ENCODE results near the gene KLRC1. TPM values are rescaled to one million over a fixed set of nuclear protein-coding genes. Genes with fewer than 3 reads are reported as not detected.

The KLRC1 gene
- 1 to 10 TPM in 1 of 2 donors, under 1 TPM in 1; 0.49 to 2.5 TPM for total RNA-seq
- polyA plus RNA-seq = 1 to 10 TPM; 1.1 to 1.3 TPM
- long read RNA-seq, donor 1, partial matches to known transcripts = 0 of 1 reads
- long read RNA-seq, donor 1, other reads (novel, unspliced or antisense) = 0 of 1 reads
- long read RNA-seq, donor 2 = 0 reads
- long read RNA-seq, donor 3 = 0 reads
- long read RNA-seq, donor 4 = 0 reads
- long read RNA-seq, donor 5 = 0 reads

DNA sequence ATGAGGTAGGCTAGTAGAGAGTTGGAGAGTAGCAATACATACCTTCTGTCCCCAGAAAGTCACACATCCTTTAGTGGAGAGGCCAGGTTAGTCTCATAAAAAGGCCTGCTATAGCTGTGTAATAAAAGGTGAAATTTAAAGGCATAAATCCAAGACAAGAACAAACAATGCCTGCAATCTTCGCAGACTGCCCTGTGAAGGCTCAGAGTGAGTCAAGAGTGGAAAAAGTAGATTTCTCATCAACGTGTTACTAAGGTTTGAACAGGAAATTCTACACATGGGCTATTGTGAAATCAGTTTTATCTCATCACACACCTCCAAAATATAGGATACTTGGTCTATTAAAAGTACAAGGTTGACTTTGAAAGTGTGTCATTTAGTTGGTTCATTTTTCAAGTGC lies at the start of gene KLRC1:
Gene KLRC1 (minus strand): TSS at position 222 of the 400 bp plus-strand sequence. CDS start 2,221 bp downstream, outside the sequence.
- WGBS, 2 donors = 43 to 48% methylated on average over 2 of the region's 2 CpGs
- no peak for ATAC-seq (ENCODE audit: insufficient read depth, low FRiP score)

DNA sequence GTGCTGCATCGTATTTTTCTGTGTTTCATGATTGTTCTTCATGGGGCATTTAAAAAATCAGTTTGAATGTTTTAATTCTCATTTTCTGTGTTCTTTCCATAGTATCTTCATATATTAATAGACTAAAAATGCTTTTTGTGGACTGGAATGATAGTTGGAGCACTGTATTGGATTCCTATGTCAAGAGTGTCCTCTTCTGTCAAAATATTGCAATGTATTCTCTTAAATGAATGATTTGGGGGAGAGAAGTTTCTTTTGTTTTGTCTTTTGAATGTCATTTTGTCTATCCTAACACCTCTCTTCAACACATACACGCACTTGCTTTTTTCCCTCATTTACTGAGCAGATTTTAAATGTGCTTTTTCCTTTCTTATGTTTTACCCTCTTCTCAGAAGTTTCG lies 47.9 kb upstream of the KLRC1 start:
- Histone ChIP-seq H3K27me3 (ENCODE audit: control insufficient read depth in 3 of 3, insufficient read depth in 3 of 3, low read length in 2 of 3) (no peaks in the 10 kb centered on the region), H3K4me1 (ENCODE audit: control insufficient read depth in 5 of 5, insufficient read depth in 5 of 5, low read length in 5 of 5) (no peaks in the 10 kb centered on the region), H3K27ac (ENCODE audit: low read depth in 1 of 2, low read length in 1 of 2) (no peak overlapping the region), H3K9ac (ENCODE audit: insufficient read depth in 1 of 2, low read length in 2 of 2) (no peak overlapping the region), H3K9me3 (ENCODE audit: control insufficient read depth in 4 of 4, insufficient read depth in 3 of 4, low read length in 3 of 4) (peaks cover 0 to 3% (median 0%) of the 10 kb centered on the region in 4 donors), H3K4me3 (no peak overlapping the region), H3K36me3 (ENCODE audit: control insufficient read depth in 4 of 4, insufficient read depth in 4 of 4, low read length in 4 of 4) (no peaks in the 10 kb centered on the region)
- TF ChIP-seq, protein P1, sequence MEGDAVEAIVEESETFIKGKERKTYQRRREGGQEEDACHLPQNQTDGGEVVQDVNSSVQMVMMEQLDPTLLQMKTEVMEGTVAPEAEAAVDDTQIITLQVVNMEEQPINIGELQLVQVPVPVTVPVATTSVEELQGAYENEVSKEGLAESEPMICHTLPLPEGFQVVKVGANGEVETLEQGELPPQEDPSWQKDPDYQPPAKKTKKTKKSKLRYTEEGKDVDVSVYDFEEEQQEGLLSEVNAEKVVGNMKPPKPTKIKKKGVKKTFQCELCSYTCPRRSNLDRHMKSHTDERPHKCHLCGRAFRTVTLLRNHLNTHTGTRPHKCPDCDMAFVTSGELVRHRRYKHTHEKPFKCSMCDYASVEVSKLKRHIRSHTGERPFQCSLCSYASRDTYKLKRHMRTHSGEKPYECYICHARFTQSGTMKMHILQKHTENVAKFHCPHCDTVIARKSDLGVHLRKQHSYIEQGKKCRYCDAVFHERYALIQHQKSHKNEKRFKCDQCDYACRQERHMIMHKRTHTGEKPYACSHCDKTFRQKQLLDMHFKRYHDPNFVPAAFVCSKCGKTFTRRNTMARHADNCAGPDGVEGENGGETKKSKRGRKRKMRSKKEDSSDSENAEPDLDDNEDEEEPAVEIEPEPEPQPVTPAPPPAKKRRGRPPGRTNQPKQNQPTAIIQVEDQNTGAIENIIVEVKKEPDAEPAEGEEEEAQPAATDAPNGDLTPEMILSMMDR (IDR thresholded peaks at IDR 0.05; ENCODE audit: control extremely low read depth, extremely low read depth) = peak; percentile 0
- WGBS, 2 donors = 47 to 64% methylated on average over 3 of the region's 3 CpGs
- ATAC-seq (ENCODE audit: insufficient read depth, low FRiP score) = no peak
- DNase-seq = peak in 2 of 3 donors; percentile 11 to 22

More for the DNA sequence above, at the start of gene KLRC1:
- H3K9ac ChIP-seq (ENCODE audit: insufficient read depth in 1 of 2, low read length in 2 of 2) = no peak within 1 kb of the TSS
- no peaks in the 10 kb centered on the region for H3K27me3 ChIP-seq (ENCODE audit: control insufficient read depth in 3 of 3, insufficient read depth in 3 of 3, low read length in 2 of 3)
- H3K27ac ChIP-seq (ENCODE audit: low read depth in 1 of 2, low read length in 1 of 2) = no peak within 1 kb of the TSS
- no peaks in the 10 kb centered on the region for H3K36me3 ChIP-seq (ENCODE audit: control insufficient read depth in 4 of 4, insufficient read depth in 4 of 4, low read length in 4 of 4)
- TF ChIP-seq, protein P1 (IDR thresholded peaks at IDR 0.05; ENCODE audit: control extremely low read depth, extremely low read depth) = no peak
- no peak within 1 kb of the TSS for H3K4me3 ChIP-seq
- no peak for DNase-seq
- H3K4me1 ChIP-seq (ENCODE audit: control insufficient read depth in 5 of 5, insufficient read depth in 5 of 5, low read length in 5 of 5) = no peaks in the 10 kb centered on the region
- peaks cover 0 to 9% (median 2%) of the 10 kb centered on the region in 4 donors for H3K9me3 ChIP-seq (ENCODE audit: control insufficient read depth in 4 of 4, insufficient read depth in 3 of 4, low read length in 3 of 4)

DNA sequence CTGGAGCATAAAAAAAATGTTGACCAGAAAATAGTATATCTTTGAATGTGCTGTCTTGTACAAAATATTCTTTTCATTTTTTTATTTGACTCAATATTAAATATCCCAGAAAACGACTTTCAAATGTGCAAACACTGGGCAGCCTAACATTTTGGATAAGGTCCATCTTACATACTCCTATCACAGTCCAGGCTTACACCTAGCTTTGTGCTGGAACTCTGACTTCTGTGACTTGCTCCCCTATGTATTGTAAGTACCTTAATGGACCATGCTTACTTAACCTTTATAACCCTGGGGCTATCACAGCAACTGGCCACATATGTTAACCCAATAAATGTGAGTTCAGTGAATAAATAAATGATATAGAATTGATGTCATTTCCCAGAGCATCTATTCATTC lies 44.9 kb upstream of the KLRC1 start:
- DNase-seq (no peak), ATAC-seq (ENCODE audit: insufficient read depth, low FRiP score) (no peak)
- Histone ChIP-seq H3K4me1 (ENCODE audit: control insufficient read depth in 5 of 5, insufficient read depth in 5 of 5, low read length in 5 of 5) (no peaks in the 10 kb centered on the region), H3K36me3 (ENCODE audit: control insufficient read depth in 4 of 4, insufficient read depth in 4 of 4, low read length in 4 of 4) (no peaks in the 10 kb centered on the region), H3K27me3 (ENCODE audit: control insufficient read depth in 3 of 3, insufficient read depth in 3 of 3, low read length in 2 of 3) (no peaks in the 10 kb centered on the region), H3K9me3 (ENCODE audit: control insufficient read depth in 4 of 4, insufficient read depth in 3 of 4, low read length in 3 of 4) (peaks cover 0 to 3% (median 0%) of the 10 kb centered on the region in 4 donors), H3K4me3 (no peak overlapping the region), H3K9ac (ENCODE audit: insufficient read depth in 1 of 2, low read length in 2 of 2) (no peak overlapping the region), H3K27ac (ENCODE audit: low read depth in 1 of 2, low read length in 1 of 2) (no peak overlapping the region)
- WGBS, 2 donors = 50 to 68% methylated on average over 1 of the region's 1 CpG
- TF ChIP-seq, protein P1 (IDR thresholded peaks at IDR 0.05; ENCODE audit: control extremely low read depth, extremely low read depth) = no peak

DNA sequence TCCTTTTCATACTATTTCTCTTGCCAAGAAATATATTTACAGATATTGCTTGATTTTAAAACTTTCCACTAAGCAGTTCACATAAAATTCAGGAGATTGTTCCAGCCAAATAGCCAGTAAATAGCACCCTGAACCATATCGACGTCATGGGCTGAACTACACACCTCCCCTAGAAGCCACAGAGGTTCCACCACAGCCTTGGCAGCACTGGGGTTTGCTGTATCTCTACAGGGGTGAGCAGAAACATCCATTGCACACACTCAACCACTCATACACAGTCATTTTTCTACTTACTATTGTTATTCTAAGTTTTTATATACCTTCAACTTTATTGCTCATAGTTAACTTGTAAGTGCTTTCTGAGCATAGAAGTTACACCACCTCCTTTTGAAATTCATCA lies 44.4 kb upstream of the KLRC1 start:
- no peaks in the 10 kb centered on the region for H3K27me3 ChIP-seq (ENCODE audit: control insufficient read depth in 3 of 3, insufficient read depth in 3 of 3, low read length in 2 of 3)
- DNase-seq = no peak
- H3K4me3 ChIP-seq = no peak overlapping the region
- TF ChIP-seq, protein P1 (IDR thresholded peaks at IDR 0.05; ENCODE audit: control extremely low read depth, extremely low read depth) = no peak
- WGBS, 2 donors = 62 to 79% methylated on average over 2 of the region's 2 CpGs
- no peaks in the 10 kb centered on the region for H3K36me3 ChIP-seq (ENCODE audit: control insufficient read depth in 4 of 4, insufficient read depth in 4 of 4, low read length in 4 of 4)
- ATAC-seq (ENCODE audit: insufficient read depth, low FRiP score) = no peak
- H3K27ac ChIP-seq (ENCODE audit: low read depth in 1 of 2, low read length in 1 of 2) = no peak overlapping the region
- H3K9ac ChIP-seq (ENCODE audit: insufficient read depth in 1 of 2, low read length in 2 of 2) = no peak overlapping the region
- no peaks in the 10 kb centered on the region for H3K9me3 ChIP-seq (ENCODE audit: control insufficient read depth in 4 of 4, insufficient read depth in 3 of 4, low read length in 3 of 4)
- H3K4me1 ChIP-seq (ENCODE audit: control insufficient read depth in 5 of 5, insufficient read depth in 5 of 5, low read length in 5 of 5) = no peaks in the 10 kb centered on the region
